ENCODE data around the gene SHISA8. TPM values are rescaled to one million over a fixed set of nuclear protein-coding genes. Genes with fewer than 3 reads are reported as not detected.
A peak's percentile ranks its signal among the peaks of the same experiment; 100 is the strongest.

Gene SHISA8
- total RNA-seq, 1 donor = not detected

GRCh38 chr22:41940832-41941765, 26.2 kb upstream of the SHISA8 start:
- no peak overlapping the region for H3K4me3 ChIP-seq (ENCODE audit: low read depth, low read length)
- DNase-seq (ENCODE audit: low read depth) = peak; percentile 94
- peak; percentile 93 for TF ChIP-seq CTCF (IDR thresholded peaks at IDR 0.05; ENCODE audit: insufficient read depth, low read depth, low read length)

DNA sequence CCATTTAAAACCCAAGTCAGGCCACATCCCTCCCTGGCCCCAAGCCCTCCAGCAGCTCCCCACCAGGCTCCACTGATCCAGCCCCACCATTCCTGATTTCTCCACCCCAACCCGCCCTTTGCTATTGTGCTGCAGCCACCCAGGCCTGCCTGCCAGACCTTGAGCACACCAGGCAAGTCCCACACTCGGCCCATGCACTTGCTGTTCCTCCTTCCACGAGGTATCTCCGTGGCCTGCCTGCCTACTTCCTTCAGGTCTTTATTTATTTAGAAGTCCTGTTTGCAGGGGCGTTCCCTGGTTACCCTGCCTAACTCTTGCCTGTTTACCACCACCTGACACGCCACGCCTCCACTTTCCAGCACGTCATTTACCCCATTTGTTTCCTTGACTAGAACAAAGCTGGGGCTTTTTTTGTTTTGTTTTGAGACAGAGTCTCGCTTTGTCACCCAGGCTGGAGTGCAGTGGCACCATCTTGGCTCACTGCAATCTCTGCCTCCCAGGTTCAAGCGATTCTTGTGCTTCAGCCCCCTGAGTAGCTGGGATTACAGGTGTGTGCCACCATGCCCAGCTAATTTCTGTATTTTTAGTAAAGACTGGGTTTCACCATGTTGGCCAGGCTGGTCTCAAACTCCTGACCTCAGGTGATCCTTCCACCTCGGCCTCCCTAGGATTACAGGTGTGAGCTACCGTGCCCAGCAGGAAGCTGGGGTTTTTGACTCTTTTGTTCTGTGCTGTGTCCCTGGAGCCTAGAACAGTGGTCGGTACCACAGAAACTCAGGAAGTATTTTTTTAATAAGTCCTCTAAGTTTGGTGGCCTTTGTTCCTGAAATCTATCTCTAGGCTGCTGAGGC, 25.3 kb upstream of the SHISA8 start:
- TF ChIP-seq CTCF (IDR thresholded peaks at IDR 0.05; ENCODE audit: insufficient read depth, low read depth, low read length) = no peak
- no peak for DNase-seq (ENCODE audit: low read depth)
- no peak overlapping the region for H3K4me3 ChIP-seq (ENCODE audit: low read depth, low read length)

GRCh38 chr22:41936894-41937169, 22.0 kb upstream of the SHISA8 start:
- TF ChIP-seq CTCF (IDR thresholded peaks at IDR 0.05; ENCODE audit: insufficient read depth, low read depth, low read length) = no peak
- no peak for DNase-seq (ENCODE audit: low read depth)
- H3K4me3 ChIP-seq (ENCODE audit: low read depth, low read length) = no peak overlapping the region

- DNase-seq (ENCODE audit: low read depth) = no peak
- TF ChIP-seq CTCF (IDR thresholded peaks at IDR 0.05; ENCODE audit: insufficient read depth, low read depth, low read length) = no peak
Observed at GRCh38 chr22:41935509-41935908, 20.6 kb upstream of the SHISA8 start.

DNA sequence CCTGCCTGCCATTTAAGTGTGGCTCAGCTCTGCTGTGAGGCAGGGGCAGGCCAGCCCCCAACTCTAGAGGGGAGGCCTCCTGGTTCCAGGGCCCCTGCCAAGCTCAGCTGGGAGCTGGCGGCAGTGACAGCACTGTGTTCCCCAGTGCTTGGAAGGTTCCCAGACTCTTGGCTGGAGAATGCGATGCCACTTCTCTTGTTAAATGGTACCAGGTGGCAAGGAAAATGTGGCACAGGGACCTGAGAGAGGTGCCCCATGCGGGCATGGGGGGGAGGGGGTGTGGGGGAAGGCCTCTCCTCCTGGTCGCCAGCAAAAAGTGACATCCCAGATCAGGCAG, 20.1 kb upstream of the SHISA8 start:
- no peak overlapping the region for H3K4me3 ChIP-seq (ENCODE audit: low read depth, low read length)
- no peak for DNase-seq (ENCODE audit: low read depth)
- no peak for TF ChIP-seq CTCF (IDR thresholded peaks at IDR 0.05; ENCODE audit: insufficient read depth, low read depth, low read length)

More at GRCh38 chr22:41935509-41935908, 20.6 kb upstream of the SHISA8 start:
- H3K4me3 ChIP-seq (ENCODE audit: low read depth, low read length) = no peak overlapping the region

DNA sequence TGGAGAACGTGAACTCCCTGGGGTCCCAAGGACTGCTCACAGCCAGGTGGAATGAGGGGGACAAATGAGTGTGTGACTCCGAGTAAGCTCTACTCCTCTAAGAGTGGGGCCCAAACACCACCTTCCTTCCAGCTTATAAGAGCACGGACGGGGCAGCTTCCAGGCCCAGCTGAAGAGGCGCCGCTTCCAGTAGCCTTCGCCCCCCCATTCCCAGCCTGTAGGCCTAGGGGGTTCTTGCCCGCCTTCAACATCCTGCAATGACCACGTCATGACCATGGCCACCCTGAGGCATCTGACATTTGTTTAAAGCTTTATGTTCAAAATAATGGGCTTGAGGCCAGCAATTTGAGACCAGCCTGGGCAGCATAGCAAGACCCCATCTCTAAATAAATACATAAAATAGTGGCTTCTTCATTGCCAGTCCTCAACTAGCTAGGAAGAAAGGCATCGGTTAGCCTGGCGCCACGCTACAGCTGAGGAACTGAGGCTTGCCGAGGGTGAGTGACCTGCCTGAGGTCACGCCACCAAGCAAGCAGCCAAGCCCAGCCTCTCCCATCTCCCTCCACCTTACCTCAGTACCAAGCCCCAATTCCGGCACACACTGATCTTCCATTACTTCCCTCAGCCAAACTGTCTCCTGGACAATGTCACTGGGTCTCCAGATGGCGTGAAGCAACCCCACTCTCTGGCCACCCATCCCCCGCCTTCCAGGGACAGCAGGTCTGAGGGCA, 19.6 kb upstream of the SHISA8 start:
- DNase-seq (ENCODE audit: low read depth) = no peak
- no peak overlapping the region for H3K4me3 ChIP-seq (ENCODE audit: low read depth, low read length)
- no peak for TF ChIP-seq CTCF (IDR thresholded peaks at IDR 0.05; ENCODE audit: insufficient read depth, low read depth, low read length)
